Keratinocyte (primary cell): ENCODE measurements around the gene PRLHR. TPM values are rescaled to one million over a fixed set of nuclear protein-coding genes. Genes with fewer than 3 reads are reported as not detected.

Experiments
- DNase-seq: peaks from one replicate; pipeline ENCODE4 v3.0.0-alpha.2; 2011; ENCODE audit warnings: low read depth, missing footprints, low spot score
- FAIRE-seq: peaks from 2 replicates; lab custom pipeline; 2011; peaks lifted over from hg19 to GRCh38; lab: Jason Lieb, UNC
- H2AFZ ChIP-seq: 2 replicates; pipeline ENCODE4 v1.6.0; 2012; ENCODE audit warnings: low read length, control low read depth, inconsistent platforms; ENCODE audit not compliant: control insufficient read depth
- H3K27ac ChIP-seq: 2 replicates; pipeline ENCODE4 v1.5.1; 2011; ENCODE audit warnings: low read length; ENCODE audit not compliant: control insufficient read depth, insufficient read depth
- H3K27me3 ChIP-seq: 3 replicates; pipeline ENCODE4 v1.6.0; 2011; ENCODE audit warnings: low read length; ENCODE audit not compliant: control insufficient read depth, insufficient read depth; ENCODE audit errors: extremely low read depth
- H3K36me3 ChIP-seq, 2 experiments: 2 replicates in 1 of 2; 3 replicates in 1 of 2; pipeline ENCODE4 v1.5.1; 2011; ENCODE audit warnings: low read length in 2 of 2, mild to moderate bottlenecking in 1 of 2; ENCODE audit not compliant: control insufficient read depth in 2 of 2, insufficient read depth in 2 of 2; ENCODE audit errors: extremely low read depth in 1 of 2
- H3K4me1 ChIP-seq: 3 replicates; pipeline ENCODE4 v1.5.1; 2011; ENCODE audit warnings: low read length; ENCODE audit not compliant: control insufficient read depth, insufficient read depth; ENCODE audit errors: extremely low read depth
- H3K4me2 ChIP-seq: 3 replicates; pipeline ENCODE4 v1.6.0; 2011; ENCODE audit warnings: low read depth, low read length; ENCODE audit not compliant: control insufficient read depth, insufficient read depth; ENCODE audit errors: extremely low read depth
- H3K4me3 ChIP-seq, 3 experiments: fragments of 200-600 bp in 1 of 3; sonication (generic) in 1 of 3; 2 replicates in 2 of 3; 3 replicates in 1 of 3; pipeline ENCODE4 v1.5.1; 2011 to 2016; ENCODE audit warnings: low read length in 3 of 3, mild to moderate bottlenecking in 3 of 3, control low read depth in 2 of 3, inconsistent platforms in 1 of 3, low read depth in 1 of 3, mixed read lengths in 1 of 3, mixed run types in 1 of 3, moderate library complexity in 1 of 3; ENCODE audit not compliant: control insufficient read depth in 2 of 3, insufficient read depth in 2 of 3; ENCODE audit errors: extremely low read depth in 1 of 3
- H3K79me2 ChIP-seq: 2 replicates; pipeline ENCODE4 v1.6.0; 2012; ENCODE audit warnings: low read length; ENCODE audit not compliant: control insufficient read depth, insufficient read depth
- H3K9ac ChIP-seq: 3 replicates; pipeline ENCODE4 v1.6.0; 2011; ENCODE audit warnings: low read length; ENCODE audit not compliant: control insufficient read depth, insufficient read depth; ENCODE audit errors: extremely low read depth
- H3K9me1 ChIP-seq: 3 replicates; pipeline ENCODE4 v1.6.0; 2011; ENCODE audit warnings: low read length; ENCODE audit not compliant: control insufficient read depth, insufficient read depth; ENCODE audit errors: extremely low read depth
- H3K9me3 ChIP-seq: 2 replicates; pipeline ENCODE4 v1.5.1; 2012; ENCODE audit warnings: low read depth, low read length; ENCODE audit not compliant: control insufficient read depth
- H4K20me1 ChIP-seq: 3 replicates; pipeline ENCODE4 v1.6.0; 2011; ENCODE audit warnings: low read length; ENCODE audit not compliant: control insufficient read depth, insufficient read depth; ENCODE audit errors: extremely low read depth
- CTCF ChIP-seq, 3 experiments: IDR thresholded peaks in 1 of 3; conservative IDR thresholded peaks in 1 of 3; optimal IDR thresholded peaks in 1 of 3; 2 replicates in 2 of 3; 3 replicates in 1 of 3; pipeline versions ENCODE3 to v1.5.1; 2011; ENCODE audit warnings: low read length in 3 of 3, mild to moderate bottlenecking in 3 of 3, moderate library complexity in 2 of 3, control low read depth in 1 of 3, inconsistent platforms in 1 of 3; ENCODE audit not compliant: insufficient read depth in 2 of 3; ENCODE audit errors: extremely low read depth in 1 of 3
- EZH2 ChIP-seq: IDR thresholded peaks from one replicate; pipeline ENCODE4 v1.6.1; 2012; ENCODE audit warnings: inconsistent platforms, mild to moderate bottlenecking, low read length, moderate library complexity
- dilution Hi-C: fragments of 300-500 bp; cut with MboI; formaldehyde crosslinking; loops from one replicate; pipeline ENCODE4 v1.7.0; 2020; ENCODE audit warnings: low sequenced_read_pairs; ENCODE audit not compliant: extremely low pct_ligation_motif_present
- polyA plus RNA-seq, 5 experiments: library from polyadenylated mRNA; depleted of rRNA in 3 of 5; stranded (reverse) in 3 of 5; stranded (forward) in 1 of 5; unstranded in 1 of 5; fragments of >200 nt; gene quantifications; 1 replicate in 1 of 5; 2 replicates in 3 of 5; 3 replicates in 1 of 5; pipeline versions ENCODE4 v1.2.1 to v1.2.3, GENCODE V29; 2011 to 2012; ENCODE audit warnings: missing spikeins in 2 of 5, low read depth in 1 of 5, low replicate concordance in 1 of 5

The PRLHR gene
- polyA plus RNA-seq, 1 donor (not counting 4 experiments of a cell fraction or from before 2014, with no cell fraction given), result not detected

GRCh38 chr10:118544401-118544948 lies 51.0 kb downstream of the PRLHR start:
- no peak overlapping the region for H2AFZ ChIP-seq
- no peaks in the 10 kb centered on the region for H4K20me1 ChIP-seq
- peaks cover 24% of the 10 kb centered on the region for H3K4me1 ChIP-seq
- H3K27me3 ChIP-seq, result no peaks in the 10 kb centered on the region
- H3K27ac ChIP-seq, result no peak overlapping the region
- no peak overlapping the region for H3K9ac ChIP-seq
- no peak overlapping the region for H3K4me2 ChIP-seq
- H3K79me2 ChIP-seq, result no peaks in the 10 kb centered on the region
- no peak for FAIRE-seq
- H3K4me3 ChIP-seq, result no peak overlapping the region
- H3K9me1 ChIP-seq, result no peaks in the 10 kb centered on the region
- no peaks in the 10 kb centered on the region for H3K9me3 ChIP-seq
- DNase-seq, result no peak
- TF ChIP-seq EZH2, result no peak
- TF ChIP-seq CTCF (optimal IDR thresholded peaks at IDR 0.05 in 1 of 3, IDR thresholded peaks at IDR 0.05 in 1 of 3, conservative IDR thresholded peaks at IDR 0.05 in 1 of 3; ENCODE audit: extremely low read depth in 1 of 3, insufficient read depth in 2 of 3, low read length in 3 of 3), result no peak
- dilution Hi-C loops, result no loop called here
- no peaks in the 10 kb centered on the region for H3K36me3 ChIP-seq

GRCh38 chr10:118543714-118544400 lies 51.6 kb downstream of the PRLHR start:
- H3K79me2 ChIP-seq, result no peaks in the 10 kb centered on the region
- H4K20me1 ChIP-seq, result no peaks in the 10 kb centered on the region
- H3K4me2 ChIP-seq, result peak overlapping the region; percentile 34
- DNase-seq, result no peak
- FAIRE-seq, result peak; percentile 93
- H3K4me1 ChIP-seq, result peaks cover 24% of the 10 kb centered on the region
- no peak overlapping the region for H3K27ac ChIP-seq
- no peaks in the 10 kb centered on the region for H3K9me3 ChIP-seq
- H3K36me3 ChIP-seq, result no peaks in the 10 kb centered on the region
- dilution Hi-C loops, result no loop called here
- H3K9me1 ChIP-seq, result no peaks in the 10 kb centered on the region
- H3K27me3 ChIP-seq, result no peaks in the 10 kb centered on the region
- H2AFZ ChIP-seq, result peak overlapping the region; percentile 24
- peak overlapping the region; percentile 29 for H3K9ac ChIP-seq
- H3K4me3 ChIP-seq, result no peak overlapping the region
- TF ChIP-seq CTCF (optimal IDR thresholded peaks at IDR 0.05 in 1 of 3, IDR thresholded peaks at IDR 0.05 in 1 of 3, conservative IDR thresholded peaks at IDR 0.05 in 1 of 3; ENCODE audit: extremely low read depth in 1 of 3, insufficient read depth in 2 of 3, low read length in 3 of 3) (peak; percentile 92 to 97 (median 95)), EZH2 (no peak)
